Measurements from ENCODE around the gene TDRD9.

TDRD9 gene

DNA sequence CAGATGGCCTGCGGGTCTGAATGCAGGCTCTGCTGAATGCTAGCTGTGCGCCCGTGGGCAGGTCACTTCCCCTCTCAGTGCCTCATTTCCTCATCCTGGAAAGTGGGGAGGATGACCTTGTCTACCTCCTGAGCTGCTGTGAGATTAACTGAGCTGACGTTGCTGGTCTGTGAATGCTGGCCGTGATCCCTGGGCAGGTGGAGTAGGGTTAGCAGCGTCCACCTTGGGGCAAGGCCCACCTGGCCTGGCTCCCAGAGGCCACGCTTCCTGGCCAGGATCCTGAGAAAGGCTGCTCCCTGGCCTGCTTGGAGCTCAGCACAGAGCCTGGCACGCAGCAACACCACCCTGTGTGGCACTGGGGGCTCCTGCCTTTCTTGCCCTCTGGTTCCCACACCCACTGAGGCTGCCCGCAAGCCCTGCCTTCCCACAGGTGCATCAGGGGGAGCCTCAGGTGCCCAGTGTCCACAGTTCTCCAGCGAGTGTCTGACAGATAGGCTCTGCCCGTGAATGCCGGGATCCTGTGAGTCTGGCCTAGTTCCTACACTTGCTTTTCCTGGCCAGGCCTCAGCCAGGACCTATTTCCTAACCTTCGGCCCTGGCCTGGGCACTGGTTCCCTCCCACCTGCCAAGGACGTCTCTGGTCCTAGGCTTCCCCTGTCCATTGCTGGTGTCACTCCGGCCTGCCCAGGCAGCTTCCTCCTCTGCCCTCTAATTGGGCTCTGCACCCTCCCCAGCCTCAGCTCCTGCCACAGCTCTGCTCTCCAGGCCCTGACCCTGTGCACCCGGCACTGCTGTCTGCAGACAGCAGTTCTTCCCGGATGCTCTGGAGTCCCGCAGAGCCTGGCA is 37.2 kb upstream of the TDRD9 start:
- DNase-seq (ENCODE audit: low read depth in 2 of 2), result no peak

DNA sequence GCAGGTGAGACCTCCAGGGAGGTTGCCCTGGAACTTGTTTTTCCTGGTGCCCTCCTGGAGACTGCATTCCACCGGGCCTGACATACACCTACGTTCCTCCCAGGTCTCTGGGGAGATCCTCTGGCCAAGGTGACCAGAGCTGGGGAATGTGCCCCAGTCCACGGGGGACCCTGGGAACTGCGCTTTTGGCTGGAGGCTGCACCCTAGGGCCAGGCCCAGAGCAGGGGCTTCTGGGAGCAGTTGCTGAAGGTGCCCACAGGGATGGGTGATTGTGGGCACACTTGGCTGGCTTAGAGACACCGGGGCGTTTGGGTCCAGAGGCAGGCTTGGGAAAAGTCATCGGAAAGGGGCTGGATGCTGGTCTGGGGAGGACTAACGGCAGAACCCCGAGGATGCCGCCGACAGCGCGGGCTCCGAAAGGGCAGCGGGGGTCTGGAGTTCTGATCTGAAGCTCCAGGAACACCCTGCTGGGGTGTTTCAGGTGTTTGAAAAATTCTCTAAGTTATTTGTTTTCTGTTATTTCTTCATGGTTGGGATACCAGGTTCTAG is 36.5 kb upstream of the TDRD9 start:
- no peak for DNase-seq (ENCODE audit: low read depth in 2 of 2)

DNA sequence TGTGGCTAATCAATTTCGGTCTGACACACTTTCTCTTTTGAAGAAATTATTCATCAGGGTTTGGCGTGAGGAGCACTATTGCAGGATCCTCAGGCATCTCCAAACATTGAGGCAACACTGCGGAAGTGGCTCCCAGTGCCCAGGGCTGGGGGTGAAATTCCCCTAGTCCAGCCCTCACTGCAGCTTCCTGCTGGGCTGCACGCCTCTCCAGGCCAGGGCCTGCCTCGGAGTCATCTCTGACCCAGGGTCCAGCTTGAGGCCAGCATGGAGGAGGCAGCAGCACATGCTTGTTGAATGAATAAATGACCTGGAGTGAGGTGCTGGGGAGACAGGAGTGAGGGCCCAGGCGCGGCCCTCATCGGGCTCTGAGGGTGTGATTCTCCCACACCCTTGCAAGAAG is 36.0 kb upstream of the TDRD9 start:
- DNase-seq (ENCODE audit: low read depth in 2 of 2), result no peak

DNA sequence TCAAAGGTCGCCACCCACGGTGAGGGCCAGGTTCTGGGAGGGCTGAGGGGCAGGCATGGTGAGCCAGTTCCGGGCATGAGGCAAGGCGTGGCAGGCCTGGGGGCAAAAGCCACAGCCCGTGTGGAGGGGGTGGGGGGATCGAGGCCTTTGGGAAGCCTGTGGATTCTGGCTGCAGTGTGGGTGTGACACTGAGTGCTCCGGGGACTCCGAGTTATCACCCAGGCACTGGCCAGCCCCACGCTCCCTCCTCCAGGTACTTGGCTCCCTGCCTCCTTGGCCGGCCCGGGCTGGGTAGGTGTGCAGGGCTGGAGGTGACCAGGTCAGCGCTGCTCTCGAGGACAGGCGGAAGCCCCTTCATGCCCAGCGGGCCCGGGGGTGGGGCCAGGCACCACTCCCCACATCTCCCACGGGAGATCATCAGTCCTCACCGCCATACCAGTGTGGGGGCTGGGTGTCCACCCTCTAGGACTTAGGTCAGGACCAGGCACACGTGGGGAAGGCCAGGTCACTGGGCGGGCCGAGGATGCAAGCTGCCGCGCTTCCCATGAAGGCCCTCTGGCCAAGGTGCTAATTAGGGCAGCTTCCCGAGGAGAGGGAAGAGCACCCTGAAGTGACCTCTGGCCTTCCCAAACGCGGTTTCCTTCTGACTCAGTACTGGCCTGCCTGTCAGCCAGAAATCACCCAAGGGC is 34.1 kb upstream of the TDRD9 start:
- DNase-seq (ENCODE audit: low read depth in 2 of 2), result no peak

DNA sequence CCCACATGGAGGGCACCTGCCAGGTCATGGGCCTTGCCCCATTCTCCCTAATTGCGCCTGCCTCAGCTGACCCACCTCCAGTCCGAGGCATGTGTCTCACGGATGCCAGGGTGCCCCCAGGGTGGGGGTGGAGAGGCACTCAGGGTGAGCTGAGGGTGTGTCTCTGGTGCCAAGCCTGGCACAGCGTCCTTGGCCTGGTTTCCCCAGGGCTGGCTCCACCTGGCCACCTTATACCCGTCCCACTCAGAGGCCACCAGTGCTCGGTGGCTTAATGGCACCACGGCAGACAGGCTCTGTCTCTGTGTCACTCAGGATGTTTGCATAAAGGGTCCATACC is 33.6 kb upstream of the TDRD9 start:
- no peak for DNase-seq (ENCODE audit: low read depth in 2 of 2)

DNA sequence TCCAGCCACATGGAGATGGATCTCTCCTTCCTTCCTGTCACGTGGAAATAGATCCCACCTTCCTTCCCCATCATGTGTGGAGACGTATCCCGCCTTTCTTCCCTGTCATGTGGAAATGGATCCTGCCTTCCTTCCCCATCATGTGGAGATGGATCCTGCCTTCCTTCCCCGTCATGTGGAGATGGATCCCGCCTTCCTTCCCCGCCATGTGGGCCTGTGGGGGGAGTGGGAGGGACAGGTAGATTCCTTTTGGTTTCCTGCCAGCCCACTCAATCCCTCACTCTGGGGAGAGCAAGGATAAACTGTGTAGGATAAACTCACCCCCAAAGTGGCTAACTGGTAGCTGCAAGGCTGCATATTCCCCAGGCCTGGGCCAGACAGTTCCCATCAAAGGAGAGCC is 31.7 kb upstream of the TDRD9 start:
- no peak for DNase-seq (ENCODE audit: low read depth in 2 of 2)

DNA sequence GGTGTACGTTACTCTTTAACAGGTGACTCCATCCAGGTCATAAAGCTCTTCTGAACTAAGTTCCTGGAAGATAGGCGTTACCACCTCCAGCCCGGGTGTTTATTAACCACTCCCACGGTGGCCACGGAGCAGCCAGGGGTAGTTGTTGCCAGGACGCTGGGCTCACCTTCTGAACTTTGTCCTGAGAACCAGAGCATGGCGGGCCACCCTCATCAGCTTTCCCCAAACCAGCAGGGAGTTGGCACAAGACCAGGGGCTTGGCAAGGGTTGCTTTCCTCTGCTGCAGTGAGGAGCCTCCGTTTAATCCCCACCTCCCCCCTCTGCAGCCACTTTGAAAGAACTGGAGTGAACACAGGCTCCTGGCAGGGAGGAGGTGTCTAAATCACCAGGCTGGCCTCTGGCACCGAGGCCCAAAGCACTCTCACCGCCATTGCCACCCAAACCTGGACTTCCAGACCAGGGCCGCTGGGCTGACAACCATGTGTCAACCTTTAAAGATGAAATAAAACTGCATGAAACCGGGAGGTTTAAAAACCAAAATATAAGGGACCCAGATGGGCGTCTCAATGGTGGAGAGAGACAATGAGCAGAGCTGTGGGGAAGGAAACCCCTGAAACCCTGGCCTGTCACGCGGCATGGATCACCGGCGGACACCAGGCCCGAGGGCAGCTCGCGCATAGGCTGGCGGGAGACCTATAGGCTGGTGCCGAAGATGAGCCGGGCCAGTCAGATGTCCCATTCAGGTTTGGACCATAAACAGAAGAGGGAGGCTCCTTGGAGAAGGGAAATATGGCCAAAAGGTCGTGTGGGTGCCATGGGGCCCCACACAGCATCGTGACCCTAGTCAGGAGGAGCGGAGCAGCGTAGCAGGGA is 30.9 kb upstream of the TDRD9 start:
- no peak for DNase-seq (ENCODE audit: low read depth in 2 of 2)

DNA sequence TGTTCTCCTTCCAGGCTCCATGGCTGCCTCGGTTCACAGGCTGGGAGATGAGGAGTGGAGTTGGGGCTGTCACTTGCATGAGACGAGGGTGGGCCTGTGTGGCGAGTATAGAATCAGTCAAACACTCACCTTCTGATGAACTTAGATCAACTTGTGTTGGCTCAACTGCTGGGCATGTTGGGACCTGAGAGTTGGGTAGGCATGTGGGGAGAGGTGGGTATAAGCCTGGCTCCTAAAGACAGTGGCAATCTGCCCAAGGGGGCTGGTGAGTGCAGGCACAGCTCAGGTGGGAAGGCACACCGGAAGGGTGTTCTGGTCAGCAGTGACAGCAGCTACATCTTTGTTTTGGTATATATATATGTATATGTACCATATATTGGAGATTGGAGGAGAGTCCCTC is 30.1 kb upstream of the TDRD9 start:
- DNase-seq (ENCODE audit: low read depth in 2 of 2), result no peak

DNA sequence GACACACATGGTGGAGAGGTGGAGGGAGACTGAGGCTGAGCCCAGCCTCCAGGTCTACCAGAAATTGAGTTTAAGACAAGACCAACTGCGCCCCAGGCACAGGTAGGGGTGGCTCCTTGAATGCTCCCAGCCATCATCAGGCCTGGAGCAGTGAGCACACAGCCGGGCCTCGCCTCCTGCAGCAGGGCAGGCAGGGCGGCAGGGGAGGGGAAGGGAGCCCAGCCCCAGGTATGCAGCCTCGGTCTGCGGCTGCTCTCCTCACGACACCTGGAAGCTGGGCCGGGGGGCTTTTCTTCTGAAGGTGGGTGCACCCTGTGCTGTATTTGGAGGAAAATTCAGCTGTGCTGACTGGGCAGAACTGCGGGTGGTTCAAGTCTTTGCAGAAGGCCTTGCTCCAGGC is 29.5 kb upstream of the TDRD9 start:
- no peak for DNase-seq (ENCODE audit: low read depth in 2 of 2)

DNA sequence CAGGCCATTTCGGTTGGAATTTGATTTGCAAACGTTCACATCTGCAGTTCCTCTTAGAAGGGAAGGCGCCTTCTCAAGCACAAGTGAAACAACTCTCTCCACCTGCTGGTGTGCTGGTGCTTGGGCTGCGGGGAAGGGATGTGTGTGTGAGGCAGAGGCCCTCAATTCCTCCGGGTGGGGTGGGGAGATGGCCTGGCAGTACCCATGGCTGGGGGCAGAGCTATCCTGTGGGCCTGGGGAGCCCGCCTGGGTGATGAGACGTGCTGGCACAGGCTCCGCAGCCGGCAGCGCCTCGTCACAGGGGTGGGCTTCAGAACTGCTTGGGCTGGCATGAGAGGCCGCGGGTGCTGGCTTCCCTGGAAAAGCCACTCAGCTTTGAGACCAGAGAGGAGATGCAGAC is 28.9 kb upstream of the TDRD9 start:
- DNase-seq (ENCODE audit: low read depth in 2 of 2), result no peak

DNA sequence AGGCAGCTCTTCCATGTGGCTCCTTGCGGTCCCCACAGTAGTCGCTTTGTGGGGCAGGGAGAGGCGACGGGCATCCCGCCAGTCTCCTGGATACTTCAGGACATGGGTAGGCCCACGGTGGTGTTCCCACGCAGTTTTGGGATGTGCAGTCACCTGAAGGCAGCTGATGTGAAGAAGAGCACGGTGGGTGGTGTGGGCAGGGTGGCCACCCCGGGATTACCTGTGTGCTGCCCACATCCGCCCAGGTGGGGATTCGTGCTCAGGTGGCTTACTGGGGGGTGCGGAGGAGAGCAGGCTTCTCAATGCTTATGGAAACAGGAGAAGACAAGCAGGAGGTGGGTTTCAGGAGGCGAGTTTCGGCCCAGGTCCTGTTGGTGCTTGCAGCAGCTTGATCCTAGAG is 28.4 kb upstream of the TDRD9 start:
- no peak for DNase-seq (ENCODE audit: low read depth in 2 of 2)

DNA sequence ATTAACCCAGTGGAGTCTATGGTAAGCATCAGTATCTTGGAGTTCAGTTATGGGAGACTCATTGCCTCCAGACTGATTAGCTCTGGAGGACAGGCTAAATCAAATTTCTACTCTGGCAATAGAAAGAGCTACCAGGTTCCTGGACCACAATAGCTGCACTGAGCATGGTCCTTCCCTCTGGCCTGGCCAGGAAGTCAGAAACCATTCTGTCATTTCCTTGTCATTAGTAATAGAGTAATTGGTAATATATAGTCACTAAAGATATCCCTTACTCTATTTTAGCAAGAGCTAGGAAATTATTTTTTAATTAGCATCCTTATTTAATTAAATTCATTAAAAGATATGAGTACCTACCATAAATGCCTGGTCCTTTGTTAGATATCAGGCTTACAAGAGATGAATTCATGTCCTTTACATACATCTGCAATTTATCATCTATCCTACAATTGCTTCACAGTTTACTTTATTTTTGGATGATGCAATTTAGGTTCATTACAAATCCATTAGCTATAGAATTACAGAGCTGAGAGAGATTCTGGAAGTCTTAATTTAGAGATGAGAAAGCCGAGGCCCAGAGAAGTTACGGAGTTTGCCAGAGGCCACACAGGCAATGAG is 23.7 kb upstream of the TDRD9 start:
- no peak for DNase-seq (ENCODE audit: low read depth in 2 of 2)

DNA sequence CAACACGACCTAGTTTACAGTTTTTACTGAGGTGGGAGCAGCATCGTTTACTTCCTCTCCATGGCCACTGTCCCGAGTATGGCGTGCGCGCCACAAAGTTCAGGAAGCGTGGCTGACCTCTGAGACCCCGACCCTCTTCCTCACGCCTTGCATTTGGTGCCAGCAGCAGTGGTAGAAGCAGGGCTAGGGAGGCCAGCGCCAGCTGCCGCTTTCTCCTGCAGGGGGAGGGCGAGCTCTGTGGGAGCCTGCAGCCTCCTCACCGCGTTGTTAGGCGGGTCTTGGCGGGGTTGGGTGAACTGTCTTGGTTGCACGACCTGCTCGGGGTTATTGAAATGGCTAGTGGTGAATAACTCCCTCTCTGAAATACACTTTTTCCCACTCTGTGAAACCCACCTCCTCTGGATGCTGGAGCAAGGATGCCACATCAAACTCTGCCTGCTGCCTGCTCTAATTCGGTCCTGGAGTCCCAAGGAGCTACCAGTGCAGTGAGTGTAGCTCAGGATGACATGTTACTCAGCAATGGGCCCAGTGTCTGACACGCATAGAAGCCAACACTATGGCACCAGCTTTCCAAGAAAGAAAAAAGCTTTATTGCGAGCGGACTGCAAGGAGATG is 22.3 kb upstream of the TDRD9 start:
- no peak for DNase-seq (ENCODE audit: low read depth in 2 of 2)

DNA sequence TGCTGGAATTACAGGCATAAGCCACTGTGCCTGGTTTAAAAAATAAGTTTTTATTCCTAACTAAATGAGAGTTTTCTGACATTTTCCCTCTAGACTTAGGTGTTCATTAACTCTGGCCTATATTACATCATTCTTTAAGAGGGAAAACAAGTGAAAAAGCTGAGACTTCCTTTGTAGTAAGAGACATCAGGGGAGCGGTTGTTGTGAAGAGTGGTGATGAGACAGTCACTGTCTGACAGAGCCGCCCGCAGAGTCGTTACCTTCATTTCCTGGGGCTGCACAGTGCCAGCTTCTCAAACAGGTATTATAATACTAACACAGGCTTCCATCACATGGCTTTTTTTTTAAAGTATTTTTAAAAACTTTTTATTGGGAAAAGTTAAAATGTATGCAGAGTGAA is 19.7 kb upstream of the TDRD9 start:
- DNase-seq (ENCODE audit: low read depth in 2 of 2), result no peak

DNA sequence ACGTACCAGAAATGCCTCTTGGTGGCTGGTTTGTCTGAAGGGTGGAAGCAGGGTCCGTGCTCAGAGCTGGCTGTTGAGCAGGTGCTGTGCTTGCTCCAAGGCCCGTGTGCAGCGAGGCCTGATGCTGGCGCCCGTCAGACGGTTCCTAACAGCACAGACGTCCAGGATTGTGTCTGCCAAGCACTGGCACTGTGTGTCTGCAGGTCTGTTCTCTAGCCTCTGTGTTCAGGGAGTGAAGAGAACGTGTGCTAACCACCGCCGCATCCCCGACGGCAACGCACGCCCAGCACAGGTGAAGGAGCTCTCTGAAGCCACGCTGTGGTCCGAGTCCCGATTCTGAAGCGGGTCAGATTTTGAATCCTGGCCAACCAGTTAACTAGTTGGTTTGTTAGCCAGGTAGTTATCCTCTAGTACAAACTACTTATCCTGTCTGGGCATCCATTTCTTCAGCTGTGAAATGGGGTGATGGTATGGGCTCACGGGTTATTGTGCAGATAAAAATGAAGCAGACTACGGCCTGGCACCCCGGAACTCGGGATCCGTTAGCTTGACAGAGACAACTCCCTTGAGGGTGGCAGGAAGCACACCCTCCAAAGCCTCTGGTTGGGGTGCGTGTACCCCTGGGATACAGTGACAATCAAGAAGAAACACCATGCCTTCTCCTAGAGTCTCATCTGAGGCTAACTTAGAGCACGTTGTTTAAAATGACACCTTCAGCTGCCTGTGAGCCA is 18.6 kb upstream of the TDRD9 start:
- DNase-seq (ENCODE audit: low read depth in 2 of 2), result no peak

DNA sequence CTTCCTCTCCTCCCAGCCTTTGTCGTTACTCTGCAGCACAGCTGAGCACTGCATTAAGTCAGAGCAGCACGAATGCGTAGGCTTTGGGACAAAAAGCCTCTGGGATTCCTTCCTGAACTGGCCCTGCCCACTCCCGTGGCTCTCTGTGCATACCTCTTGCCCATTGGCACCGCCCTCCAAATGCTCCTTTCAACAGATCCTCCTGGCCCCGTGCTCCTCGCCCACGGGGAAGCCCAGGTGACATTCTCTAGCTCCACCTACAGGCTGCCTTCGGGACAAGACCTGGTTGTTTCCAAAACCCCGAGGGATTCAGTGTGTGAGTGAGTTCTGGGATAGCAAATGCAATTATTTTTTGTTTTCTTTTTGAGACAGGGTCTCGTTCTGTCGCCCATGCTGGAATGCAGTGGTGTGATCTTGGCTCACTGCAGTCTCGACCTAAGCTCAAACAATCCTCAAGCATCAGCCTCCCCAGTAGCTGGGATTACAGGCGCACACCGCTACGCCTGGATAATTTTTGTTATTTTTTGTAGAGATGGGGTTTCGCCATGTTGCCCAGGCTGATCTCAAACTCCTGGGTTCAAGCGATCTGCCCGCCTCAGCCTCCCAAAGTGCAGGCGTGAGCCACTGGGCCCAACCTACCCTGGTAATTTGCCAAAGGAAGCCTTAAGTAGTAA is 17.9 kb upstream of the TDRD9 start:
- peak; percentile 38 to 44 for DNase-seq (ENCODE audit: low read depth in 2 of 2)

DNA sequence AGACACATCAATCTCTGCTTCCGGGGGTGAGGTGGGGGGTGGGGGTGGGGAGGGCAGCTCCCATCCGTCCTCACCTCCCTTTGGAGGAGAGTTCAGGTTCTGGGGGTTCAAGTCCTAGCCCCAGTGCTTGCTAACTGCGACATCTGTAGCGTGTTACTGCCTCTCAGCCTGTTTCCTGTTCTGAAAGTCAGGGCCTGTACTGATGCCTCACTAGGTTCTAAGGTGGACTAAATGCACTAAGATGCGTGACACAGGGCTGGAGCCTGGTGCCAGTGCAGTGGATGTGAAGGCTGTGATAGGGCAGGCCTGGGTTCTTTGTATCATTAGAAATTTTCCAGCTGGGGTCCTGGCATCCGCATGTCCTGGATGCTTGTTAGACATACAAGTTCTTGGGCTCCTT is 17.3 kb upstream of the TDRD9 start:
- DNase-seq (ENCODE audit: low read depth in 2 of 2), result no peak

DNA sequence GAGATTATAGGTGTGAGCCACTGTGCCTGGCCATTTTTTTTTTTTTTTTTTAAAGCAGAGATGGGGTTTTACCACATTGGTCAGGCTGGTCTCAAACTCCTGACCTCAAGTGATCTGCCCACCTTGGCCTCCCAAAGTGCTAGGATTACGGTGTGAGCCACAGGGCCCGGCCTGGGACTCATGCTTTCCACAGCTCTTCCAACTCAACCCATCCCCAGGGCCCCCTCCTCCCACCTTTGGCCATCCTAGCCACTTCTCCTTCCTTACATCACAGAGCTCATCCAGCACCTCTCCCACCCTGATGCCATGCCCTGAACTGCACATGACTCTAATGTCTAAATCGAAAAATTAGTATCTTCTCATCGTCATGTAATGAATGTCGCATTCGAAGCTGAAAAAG is 12.6 kb upstream of the TDRD9 start:
- DNase-seq (ENCODE audit: low read depth in 2 of 2), result no peak

DNA sequence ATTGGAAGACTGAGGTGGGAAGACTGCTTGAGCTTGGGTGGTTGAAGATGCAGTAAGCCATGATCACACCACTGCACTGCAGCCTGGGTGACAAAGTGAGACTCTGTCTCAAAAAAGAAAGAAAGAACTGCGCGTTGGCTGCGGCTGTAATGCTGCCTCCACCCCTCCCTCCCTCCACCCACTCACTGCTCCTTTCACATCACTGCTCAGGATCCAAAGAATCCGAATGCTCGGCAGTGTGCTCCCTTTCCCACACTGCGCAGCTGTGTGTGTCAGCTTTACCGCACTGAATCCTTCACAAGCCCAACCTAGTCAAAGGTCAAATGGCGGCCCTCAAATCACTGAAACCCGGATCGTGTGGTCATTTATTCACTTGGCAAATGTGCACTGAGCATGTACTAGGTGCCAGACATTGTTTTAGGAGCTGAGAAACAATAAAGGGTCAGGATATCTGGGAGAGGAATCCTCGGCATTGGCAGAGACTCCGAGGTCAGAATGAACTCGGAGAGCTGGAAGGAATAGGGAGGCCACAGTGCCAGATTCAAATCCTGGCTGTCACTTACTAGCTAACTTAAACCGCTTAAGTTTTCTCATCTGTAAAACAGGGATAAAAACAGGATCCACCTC is 11.5 kb upstream of the TDRD9 start:
- DNase-seq (ENCODE audit: low read depth in 2 of 2), result no peak

Measured in stimulated activated CD4-positive, alpha-beta T cell treated with anti-CD3 and anti-CD28 coated beads, Interleukin-1b, Interleukin-23, amount 100 ng/mL, for 1 hour (primary cell).